ENCODE results near the gene PLIN1.

The PLIN1 gene

GRCh38 chr15:89646416-89647141, 32.6 kb downstream of the PLIN1 start:
- no peak overlapping the region for H3K9ac ChIP-seq (ENCODE audit: low read depth, low read length, poor library complexity)
- no peak overlapping the region for H3K4me3 ChIP-seq (ENCODE audit: low read length in 2 of 2)
- H2BK120ac ChIP-seq (ENCODE audit: low read depth, low read length): no peak overlapping the region
- H2BK12ac ChIP-seq (ENCODE audit: low read length): no peak overlapping the region
- no peak overlapping the region for H3K4ac ChIP-seq (ENCODE audit: low read length)
- no peaks in the 10 kb centered on the region for H3K27me3 ChIP-seq (ENCODE audit: control insufficient read depth in 3 of 3, insufficient read depth in 3 of 3, low read depth in 1 of 3, low read length in 3 of 3)
- no peak overlapping the region for H2BK15ac ChIP-seq (ENCODE audit: low read length)
- no peak overlapping the region for H4K91ac ChIP-seq (ENCODE audit: low read depth, low read length, poor library complexity)
- H2AFZ ChIP-seq (ENCODE audit: low read length): no peak overlapping the region
- no peak overlapping the region for H3K18ac ChIP-seq (ENCODE audit: low read length)
- H3K4me1 ChIP-seq (ENCODE audit: control insufficient read depth in 2 of 2, insufficient read depth in 1 of 2, low read depth in 1 of 2, low read length in 2 of 2): peaks cover 0 to 1% of the 10 kb centered on the region in 2 donors
- H3K9me3 ChIP-seq (replicated peaks in 1 of 2; ENCODE audit: control insufficient read depth in 2 of 2, insufficient read depth in 1 of 2, low read depth in 1 of 2, low read length in 2 of 2): peaks cover 0 to 1% of the 10 kb centered on the region in 2 donors
- H3K79me1 ChIP-seq (ENCODE audit: low read depth, low read length): peaks cover 1% of the 10 kb centered on the region
- H3K14ac ChIP-seq (ENCODE audit: low read length): no peak overlapping the region
- H2BK5ac ChIP-seq (ENCODE audit: low read length): no peak overlapping the region
- peaks cover 22 to 37% of the 10 kb centered on the region in 2 donors for H3K36me3 ChIP-seq (replicated peaks in 1 of 2; ENCODE audit: control insufficient read depth in 2 of 2, insufficient read depth in 2 of 2, low read length in 2 of 2)
- DNase-seq (ENCODE audit: low spot score): no peak
- no peak overlapping the region for H3K27ac ChIP-seq (replicated peaks; ENCODE audit: low read length)
- H2AK5ac ChIP-seq (ENCODE audit: low read depth, low read length): no peak overlapping the region
- no CpG with 5 or more reads among the region's 22 CpGs for whole genome bisulfite sequencing, 2 donors (ENCODE audit: extremely low coverage in 2 of 2, insufficient read length in 2 of 2, insufficient replicate concordance in 1 of 2)
- H3K4me2 ChIP-seq (ENCODE audit: insufficient read depth, low read length, poor library complexity, severe bottlenecking): no peak overlapping the region
- H3K23ac ChIP-seq (ENCODE audit: low read depth, low read length, poor library complexity): no peak overlapping the region
- no peak overlapping the region for H4K8ac ChIP-seq (ENCODE audit: low read depth, low read length)

DNA sequence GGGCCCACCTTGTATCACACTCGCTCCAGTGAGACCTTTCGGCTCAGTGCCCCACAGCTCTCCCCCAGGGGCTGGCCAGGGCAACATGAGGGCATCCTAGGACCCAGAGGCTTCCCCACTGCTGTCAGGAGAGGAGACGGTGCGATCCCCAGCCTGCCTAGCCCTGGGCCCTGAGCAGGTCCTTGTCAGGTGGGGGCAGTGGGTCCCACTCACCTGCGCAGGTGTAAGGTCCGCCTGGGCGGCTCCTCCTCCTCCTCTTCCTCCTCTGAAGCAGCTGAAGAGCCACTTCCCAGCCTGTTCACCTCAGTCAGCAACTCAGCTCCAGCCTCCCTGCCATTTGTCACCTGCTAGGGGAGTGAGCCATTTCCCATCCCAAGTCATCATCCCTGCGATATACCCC, 33.5 kb downstream of the PLIN1 start:
- Histone ChIP-seq H4K8ac (ENCODE audit: low read depth, low read length) (no peak overlapping the region), H2BK5ac (ENCODE audit: low read length) (no peak overlapping the region), H3K4me3 (ENCODE audit: low read length in 2 of 2) (no peak overlapping the region), H2BK15ac (ENCODE audit: low read length) (no peak overlapping the region), H3K14ac (ENCODE audit: low read length) (no peak overlapping the region), H3K9ac (ENCODE audit: low read depth, low read length, poor library complexity) (no peak overlapping the region), H3K23ac (ENCODE audit: low read depth, low read length, poor library complexity) (no peak overlapping the region), H2AK5ac (ENCODE audit: low read depth, low read length) (no peak overlapping the region), H2BK12ac (ENCODE audit: low read length) (no peak overlapping the region), H2AFZ (ENCODE audit: low read length) (no peak overlapping the region), H3K4me2 (ENCODE audit: insufficient read depth, low read length, poor library complexity, severe bottlenecking) (no peak overlapping the region), H4K91ac (ENCODE audit: low read depth, low read length, poor library complexity) (no peak overlapping the region), H3K27me3 (ENCODE audit: control insufficient read depth in 3 of 3, insufficient read depth in 3 of 3, low read depth in 1 of 3, low read length in 3 of 3) (no peaks in the 10 kb centered on the region), H3K18ac (ENCODE audit: low read length) (no peak overlapping the region), H3K4ac (ENCODE audit: low read length) (no peak overlapping the region), H2BK120ac (ENCODE audit: low read depth, low read length) (no peak overlapping the region), H3K9me3 (replicated peaks in 1 of 2; ENCODE audit: control insufficient read depth in 2 of 2, insufficient read depth in 1 of 2, low read depth in 1 of 2, low read length in 2 of 2) (peaks cover 0 to 1% of the 10 kb centered on the region in 2 donors), H3K4me1 (ENCODE audit: control insufficient read depth in 2 of 2, insufficient read depth in 1 of 2, low read depth in 1 of 2, low read length in 2 of 2) (peaks cover 0 to 1% of the 10 kb centered on the region in 2 donors), H3K27ac (replicated peaks; ENCODE audit: low read length) (no peak overlapping the region), H3K36me3 (replicated peaks in 1 of 2; ENCODE audit: control insufficient read depth in 2 of 2, insufficient read depth in 2 of 2, low read length in 2 of 2) (peaks cover 29 to 42% of the 10 kb centered on the region in 2 donors), H3K79me1 (ENCODE audit: low read depth, low read length) (peaks cover 1% of the 10 kb centered on the region)
- no peak for DNase-seq (ENCODE audit: low spot score)
- WGBS, 2 donors (ENCODE audit: extremely low coverage in 2 of 2, insufficient read length in 2 of 2, insufficient replicate concordance in 1 of 2): no CpG with 5 or more reads among the region's 8 CpGs

GRCh38 chr15:89642106-89642505, 37.1 kb downstream of the PLIN1 start:
- peaks cover 23 to 37% of the 10 kb centered on the region in 2 donors for H3K36me3 ChIP-seq (replicated peaks in 1 of 2; ENCODE audit: control insufficient read depth in 2 of 2, insufficient read depth in 2 of 2, low read length in 2 of 2)
- H3K14ac ChIP-seq (ENCODE audit: low read length): no peak overlapping the region
- H3K4ac ChIP-seq (ENCODE audit: low read length): no peak overlapping the region
- no peak overlapping the region for H4K8ac ChIP-seq (ENCODE audit: low read depth, low read length)
- H3K4me3 ChIP-seq (ENCODE audit: low read length in 2 of 2): no peak overlapping the region
- H3K9ac ChIP-seq (ENCODE audit: low read depth, low read length, poor library complexity): no peak overlapping the region
- no peak overlapping the region for H2BK12ac ChIP-seq (ENCODE audit: low read length)
- H3K79me1 ChIP-seq (ENCODE audit: low read depth, low read length): no peaks in the 10 kb centered on the region
- H3K27ac ChIP-seq (replicated peaks; ENCODE audit: low read length): no peak overlapping the region
- H3K23ac ChIP-seq (ENCODE audit: low read depth, low read length, poor library complexity): no peak overlapping the region
- no peak overlapping the region for H2AFZ ChIP-seq (ENCODE audit: low read length)
- H4K91ac ChIP-seq (ENCODE audit: low read depth, low read length, poor library complexity): no peak overlapping the region
- H2AK5ac ChIP-seq (ENCODE audit: low read depth, low read length): no peak overlapping the region
- H2BK120ac ChIP-seq (ENCODE audit: low read depth, low read length): peak overlapping the region; percentile 72
- peaks cover 0 to 4% of the 10 kb centered on the region in 2 donors for H3K9me3 ChIP-seq (replicated peaks in 1 of 2; ENCODE audit: control insufficient read depth in 2 of 2, insufficient read depth in 1 of 2, low read depth in 1 of 2, low read length in 2 of 2)
- no peak overlapping the region for H3K4me2 ChIP-seq (ENCODE audit: insufficient read depth, low read length, poor library complexity, severe bottlenecking)
- no peaks in the 10 kb centered on the region for H3K27me3 ChIP-seq (ENCODE audit: control insufficient read depth in 3 of 3, insufficient read depth in 3 of 3, low read depth in 1 of 3, low read length in 3 of 3)
- H2BK5ac ChIP-seq (ENCODE audit: low read length): no peak overlapping the region
- no peaks in the 10 kb centered on the region for H3K4me1 ChIP-seq (ENCODE audit: control insufficient read depth in 2 of 2, insufficient read depth in 1 of 2, low read depth in 1 of 2, low read length in 2 of 2)
- no peak for DNase-seq (ENCODE audit: low spot score)
- H3K18ac ChIP-seq (ENCODE audit: low read length): no peak overlapping the region
- H2BK15ac ChIP-seq (ENCODE audit: low read length): no peak overlapping the region
- no CpG with 5 or more reads among the region's 16 CpGs for WGBS, 2 donors (ENCODE audit: extremely low coverage in 2 of 2, insufficient read length in 2 of 2, insufficient replicate concordance in 1 of 2)

GRCh38 chr15:89641053-89641452, 38.1 kb downstream of the PLIN1 start:
- Histone ChIP-seq H3K9me3 (replicated peaks in 1 of 2; ENCODE audit: control insufficient read depth in 2 of 2, insufficient read depth in 1 of 2, low read depth in 1 of 2, low read length in 2 of 2) (peaks cover 0 to 4% of the 10 kb centered on the region in 2 donors), H3K4me3 (ENCODE audit: low read length in 2 of 2) (no peak overlapping the region), H3K27ac (replicated peaks; ENCODE audit: low read length) (no peak overlapping the region), H2AFZ (ENCODE audit: low read length) (no peak overlapping the region), H2BK120ac (ENCODE audit: low read depth, low read length) (no peak overlapping the region), H3K23ac (ENCODE audit: low read depth, low read length, poor library complexity) (no peak overlapping the region), H4K8ac (ENCODE audit: low read depth, low read length) (no peak overlapping the region), H4K91ac (ENCODE audit: low read depth, low read length, poor library complexity) (no peak overlapping the region), H3K14ac (ENCODE audit: low read length) (no peak overlapping the region), H2BK15ac (ENCODE audit: low read length) (no peak overlapping the region), H2BK12ac (ENCODE audit: low read length) (no peak overlapping the region), H2AK5ac (ENCODE audit: low read depth, low read length) (no peak overlapping the region), H3K18ac (ENCODE audit: low read length) (no peak overlapping the region), H3K27me3 (ENCODE audit: control insufficient read depth in 3 of 3, insufficient read depth in 3 of 3, low read depth in 1 of 3, low read length in 3 of 3) (no peaks in the 10 kb centered on the region), H3K79me1 (ENCODE audit: low read depth, low read length) (no peaks in the 10 kb centered on the region), H2BK5ac (ENCODE audit: low read length) (no peak overlapping the region), H3K4ac (ENCODE audit: low read length) (no peak overlapping the region), H3K4me2 (ENCODE audit: insufficient read depth, low read length, poor library complexity, severe bottlenecking) (no peak overlapping the region), H3K4me1 (ENCODE audit: control insufficient read depth in 2 of 2, insufficient read depth in 1 of 2, low read depth in 1 of 2, low read length in 2 of 2) (no peaks in the 10 kb centered on the region), H3K9ac (ENCODE audit: low read depth, low read length, poor library complexity) (no peak overlapping the region), H3K36me3 (replicated peaks in 1 of 2; ENCODE audit: control insufficient read depth in 2 of 2, insufficient read depth in 2 of 2, low read length in 2 of 2) (peaks cover 18 to 33% of the 10 kb centered on the region in 2 donors)
- no CpG with 5 or more reads among the region's 5 CpGs for WGBS, 2 donors (ENCODE audit: extremely low coverage in 2 of 2, insufficient read length in 2 of 2, insufficient replicate concordance in 1 of 2)
- DNase-seq (ENCODE audit: low spot score): no peak
